ENCODE measurements around the gene CADPS2.

Gene CADPS2

GRCh38 chr7:122833888-122834570 is 52.2 kb downstream of the CADPS2 start:
- CTCF ChIA-PET = no interaction called here

GRCh38 chr7:122831436-122831835 is 54.8 kb downstream of the CADPS2 start:
- POLR2A ChIA-PET (ENCODE audit: low non-redundant PET) = no interaction called here

More at GRCh38 chr7:122833888-122834570, 52.2 kb downstream of the CADPS2 start:
- POLR2A ChIA-PET (ENCODE audit: low non-redundant PET) = no interaction called here
- no peak for DNase-seq (ENCODE audit: low spot score)
- no peak for TF ChIP-seq CTCF (conservative IDR thresholded peaks at IDR 0.05; ENCODE audit: low read depth)
- no peak overlapping the region for H3K27ac ChIP-seq

GRCh38 chr7:122829962-122830361 is 56.3 kb downstream of the CADPS2 start:
- H3K27ac ChIP-seq = no peak overlapping the region
- CTCF ChIA-PET = no interaction called here
- no peak for TF ChIP-seq CTCF (conservative IDR thresholded peaks at IDR 0.05; ENCODE audit: low read depth)
- DNase-seq (ENCODE audit: low spot score) = no peak
- POLR2A ChIA-PET (ENCODE audit: low non-redundant PET) = no interaction called here

More at GRCh38 chr7:122831436-122831835, 54.8 kb downstream of the CADPS2 start:
- no peak overlapping the region for H3K27ac ChIP-seq
- CTCF ChIA-PET = no interaction called here
- DNase-seq (ENCODE audit: low spot score) = no peak
- no peak for TF ChIP-seq CTCF (conservative IDR thresholded peaks at IDR 0.05; ENCODE audit: low read depth)

DNA sequence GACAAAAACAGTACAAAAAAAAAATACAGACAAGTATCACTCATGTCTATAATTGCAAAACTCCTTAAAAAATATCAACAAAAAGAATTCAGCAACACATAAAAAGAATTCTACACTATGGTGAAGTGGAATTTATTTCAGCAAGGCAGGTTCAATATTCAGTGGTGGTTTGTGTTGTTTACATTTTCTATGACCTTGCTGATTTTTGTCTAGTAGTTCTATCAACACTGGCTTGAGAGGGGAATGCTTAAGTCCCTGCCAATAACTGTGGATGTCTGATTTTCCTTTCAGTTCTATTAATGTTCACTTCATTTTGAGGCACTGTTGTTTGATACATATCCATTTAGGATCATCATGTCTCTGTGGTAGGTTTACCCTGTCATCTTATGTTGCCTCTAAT is 58.5 kb downstream of the CADPS2 start:
- ChIA-PET POLR2A (ENCODE audit: low non-redundant PET) (no interaction called here), CTCF (no interaction called here)
- no peak for DNase-seq (ENCODE audit: low spot score)
- no peak overlapping the region for H3K27ac ChIP-seq
- no peak for TF ChIP-seq CTCF (conservative IDR thresholded peaks at IDR 0.05; ENCODE audit: low read depth)

DNA sequence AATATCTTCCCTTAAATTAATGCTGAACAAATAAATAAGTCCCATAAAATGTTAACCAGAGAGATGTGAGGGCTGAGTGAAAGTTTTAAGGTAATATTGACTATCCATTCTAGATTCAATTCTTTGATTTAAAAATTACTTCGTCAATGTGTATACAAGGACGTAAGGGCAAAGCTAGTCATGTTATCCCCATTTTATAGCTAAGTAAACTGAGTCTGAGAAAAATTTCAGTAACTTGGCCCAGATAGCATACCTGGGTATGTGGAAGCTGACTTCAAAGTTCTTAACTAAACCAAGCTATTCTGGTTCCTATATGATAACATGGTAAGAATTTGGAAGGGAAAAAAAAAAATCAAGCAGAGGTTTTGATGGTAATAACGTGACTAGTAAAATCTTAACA is 72.4 kb downstream of the CADPS2 start:
- DNase-seq (ENCODE audit: low spot score) = no peak
- ChIA-PET POLR2A (ENCODE audit: low non-redundant PET) (no interaction called here), CTCF (no interaction called here)
- TF ChIP-seq CTCF (conservative IDR thresholded peaks at IDR 0.05; ENCODE audit: low read depth) = no peak
- no peak overlapping the region for H3K27ac ChIP-seq

DNA sequence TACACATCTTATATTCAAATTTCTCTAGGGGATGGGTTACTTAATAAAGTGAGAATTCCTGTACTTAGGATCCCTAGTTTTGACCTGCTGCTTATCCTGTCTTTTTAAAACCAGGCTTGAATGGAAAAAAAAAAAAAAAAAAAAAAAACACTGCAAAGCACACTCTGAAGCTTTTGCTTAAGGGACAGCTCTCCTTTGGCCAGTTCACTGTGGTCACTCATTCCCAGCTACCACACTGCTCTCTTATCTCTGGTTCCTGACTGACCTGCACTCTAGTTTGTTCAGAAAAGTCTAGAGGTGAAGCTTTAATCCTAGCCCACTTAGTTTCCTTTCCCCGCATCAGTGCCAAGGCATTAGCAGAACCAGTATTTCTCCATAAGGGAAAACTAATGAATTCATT is 82.4 kb downstream of the CADPS2 start:
- DNase-seq (ENCODE audit: low spot score) = no peak
- no peak for TF ChIP-seq CTCF (conservative IDR thresholded peaks at IDR 0.05; ENCODE audit: low read depth)
- H3K27ac ChIP-seq = no peak overlapping the region
- ChIA-PET CTCF (interaction anchor here (0.6 to 0.7 kb wide), 4 partner anchors 66 to 272 kb away, joined by 3 to 9 read pairs (median 3); no protein-coding TSS in a partner anchor), POLR2A (ENCODE audit: low non-redundant PET) (no interaction called here)
